Activated naive CD4-positive, alpha-beta T cell treated with anti-CD3 and anti-CD28 coated beads, Interleukin-2, amount 50 U/mL, for 16 hours (primary cell): ENCODE measurements around the gene RANBP1.

ENCODE experiments used
- DNase-seq: peaks from one replicate; pipeline ENCODE4 v3.0.0-alpha.2; 2020

Gene RANBP1

DNA sequence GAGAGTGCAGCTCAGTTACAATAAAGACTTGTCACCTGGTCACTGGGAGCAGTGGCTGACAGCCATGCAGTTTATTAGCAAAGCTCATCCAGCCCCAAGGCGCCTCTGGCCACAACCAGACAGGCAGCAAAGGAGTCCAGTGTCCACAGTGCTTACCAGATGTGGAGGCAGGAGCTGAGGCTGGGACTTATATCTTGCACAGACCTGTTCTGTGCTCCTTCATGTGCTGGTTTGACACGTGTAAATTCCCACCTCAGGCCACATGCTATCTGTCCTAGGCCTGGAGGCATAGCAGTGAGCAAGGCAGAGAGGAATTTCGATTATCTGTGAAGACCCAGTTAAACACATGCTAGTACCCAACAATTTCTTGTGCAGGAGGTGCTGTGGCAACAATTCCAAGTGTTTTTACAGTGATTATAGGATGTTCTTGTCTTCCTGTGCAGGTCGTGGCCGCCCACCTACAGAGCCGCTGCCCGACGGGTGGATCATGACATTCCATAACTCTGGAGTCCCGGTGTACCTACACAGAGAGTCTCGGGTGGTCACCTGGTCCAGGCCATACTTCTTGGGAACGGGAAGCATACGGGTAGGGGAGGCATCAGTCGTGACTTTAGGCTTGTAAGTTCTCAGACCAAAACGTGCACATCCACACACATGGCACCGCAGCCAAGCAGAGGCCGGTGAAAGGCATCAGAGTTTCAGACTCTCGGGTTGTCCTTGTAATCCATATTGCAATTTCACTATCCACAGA lies 26.5 kb upstream of the RANBP1 start:
- DNase-seq = no peak

DNA sequence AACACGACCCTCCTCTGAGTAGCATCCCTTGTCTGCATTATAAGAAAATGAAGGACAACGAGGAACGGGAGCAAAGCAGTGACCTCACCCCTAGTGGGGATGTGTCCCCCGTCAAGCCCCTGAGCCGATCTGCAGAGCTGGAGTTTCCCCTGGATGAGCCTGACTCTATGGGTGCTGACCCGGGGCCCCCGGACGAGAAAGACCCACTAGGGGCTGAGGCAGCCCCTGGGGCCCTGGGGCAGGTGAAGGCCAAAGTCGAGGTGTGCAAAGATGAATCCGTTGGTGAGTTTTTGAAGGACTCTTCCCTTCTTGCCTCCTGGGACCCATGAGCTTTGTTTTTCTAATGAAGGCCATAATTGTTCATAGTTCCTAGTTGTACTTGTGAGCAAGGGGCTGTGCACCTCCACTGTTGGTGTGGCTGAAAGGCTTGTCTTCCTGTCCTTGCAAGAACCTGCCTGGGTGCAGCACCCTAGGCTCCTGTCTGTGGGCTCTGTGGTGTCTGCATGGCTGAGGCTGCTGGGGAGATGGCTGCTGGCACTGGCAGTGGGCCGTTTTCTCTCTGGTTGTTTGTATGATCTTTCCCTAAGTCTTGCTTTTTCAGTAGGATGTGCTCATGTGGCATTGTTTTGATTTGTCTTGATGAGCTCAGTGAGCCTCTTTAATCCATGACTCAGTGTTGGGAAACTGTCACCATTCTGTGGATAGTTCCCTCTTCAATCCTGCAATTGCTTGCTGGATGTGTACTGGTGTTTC lies 25.8 kb upstream of the RANBP1 start:
- DNase-seq = no peak

DNA sequence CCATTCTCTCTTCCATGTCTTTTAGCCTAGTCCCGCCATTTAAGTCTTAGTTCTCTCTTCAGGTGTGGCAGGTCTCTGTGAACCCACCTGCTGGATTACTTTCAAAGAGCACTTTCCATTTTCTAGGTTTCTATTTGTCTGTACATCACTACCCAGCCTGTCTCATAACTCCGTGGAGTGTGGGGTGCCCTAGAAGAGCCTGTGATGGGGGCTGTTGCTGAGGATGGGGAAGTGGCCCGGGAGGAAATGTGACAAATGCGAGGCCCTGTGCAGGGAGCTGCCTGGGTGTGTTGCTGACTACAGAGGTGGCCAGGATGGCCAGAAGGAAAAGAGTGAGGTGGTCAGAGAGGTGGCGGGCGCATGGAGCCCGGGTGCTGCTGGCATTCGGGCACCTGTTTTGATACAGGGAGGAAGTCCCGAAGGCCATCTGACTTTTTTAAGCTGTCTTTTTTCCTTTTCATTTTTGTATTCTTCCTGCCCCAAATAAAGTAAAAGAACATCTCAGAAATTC lies 25.1 kb upstream of the RANBP1 start:
- DNase-seq = no peak

DNA sequence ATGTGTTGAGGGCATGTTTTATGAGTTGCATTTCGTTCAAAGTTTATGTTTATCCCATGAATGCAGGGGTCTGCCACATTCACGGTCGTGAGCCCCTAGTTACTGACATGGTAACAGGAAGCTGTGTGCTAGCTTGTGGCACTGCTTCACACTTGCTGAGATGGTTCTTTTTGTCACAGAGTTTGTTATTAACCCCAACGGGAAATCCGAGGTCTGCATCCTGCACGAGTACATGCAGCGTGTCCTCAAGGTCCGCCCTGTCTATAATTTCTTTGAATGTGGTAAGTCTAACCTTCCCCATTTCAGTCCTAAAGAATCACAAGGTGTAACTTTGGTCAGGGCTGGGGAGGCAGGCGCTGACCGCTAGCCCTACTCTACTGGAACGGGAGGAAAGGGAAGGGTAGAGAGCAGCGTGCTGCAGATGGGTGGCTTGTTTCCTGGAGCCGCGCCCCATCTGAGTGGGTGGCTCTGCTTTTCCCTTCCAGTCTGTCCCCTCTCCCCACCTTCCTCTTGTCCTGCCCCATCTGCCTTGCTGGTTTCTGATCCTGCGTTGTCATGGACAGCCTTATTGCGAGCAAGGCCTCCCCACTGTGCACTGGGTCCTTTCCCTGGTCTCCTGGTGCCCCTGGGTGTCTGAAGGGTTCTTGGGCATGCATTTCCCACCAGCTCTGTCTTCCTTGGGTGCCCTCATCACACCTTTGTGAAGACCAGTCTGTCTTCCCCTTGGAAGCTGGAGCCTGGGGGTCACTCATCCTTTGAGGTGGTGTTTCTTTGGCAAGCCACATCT lies 24.0 kb upstream of the RANBP1 start:
- DNase-seq = no peak

DNA sequence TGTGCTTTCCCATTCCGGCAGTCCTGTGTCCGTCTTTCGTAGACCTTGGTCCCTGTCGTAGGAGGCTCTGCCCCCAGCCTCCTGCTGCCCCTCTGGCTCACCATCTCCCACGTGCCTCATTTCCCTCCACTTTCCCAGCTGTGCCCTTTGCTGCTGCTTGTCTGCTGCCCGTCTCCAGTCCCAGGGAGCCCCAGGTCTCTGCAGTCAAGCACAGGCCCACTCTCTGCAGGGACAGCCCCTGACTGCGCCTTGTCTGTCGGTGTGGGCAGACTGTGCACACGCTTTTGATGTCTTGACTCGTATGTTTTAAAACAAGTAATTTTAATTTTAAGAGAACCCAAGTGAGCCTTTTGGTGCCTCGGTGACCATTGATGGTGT lies 23.4 kb upstream of the RANBP1 start:
- DNase-seq = no peak

DNA sequence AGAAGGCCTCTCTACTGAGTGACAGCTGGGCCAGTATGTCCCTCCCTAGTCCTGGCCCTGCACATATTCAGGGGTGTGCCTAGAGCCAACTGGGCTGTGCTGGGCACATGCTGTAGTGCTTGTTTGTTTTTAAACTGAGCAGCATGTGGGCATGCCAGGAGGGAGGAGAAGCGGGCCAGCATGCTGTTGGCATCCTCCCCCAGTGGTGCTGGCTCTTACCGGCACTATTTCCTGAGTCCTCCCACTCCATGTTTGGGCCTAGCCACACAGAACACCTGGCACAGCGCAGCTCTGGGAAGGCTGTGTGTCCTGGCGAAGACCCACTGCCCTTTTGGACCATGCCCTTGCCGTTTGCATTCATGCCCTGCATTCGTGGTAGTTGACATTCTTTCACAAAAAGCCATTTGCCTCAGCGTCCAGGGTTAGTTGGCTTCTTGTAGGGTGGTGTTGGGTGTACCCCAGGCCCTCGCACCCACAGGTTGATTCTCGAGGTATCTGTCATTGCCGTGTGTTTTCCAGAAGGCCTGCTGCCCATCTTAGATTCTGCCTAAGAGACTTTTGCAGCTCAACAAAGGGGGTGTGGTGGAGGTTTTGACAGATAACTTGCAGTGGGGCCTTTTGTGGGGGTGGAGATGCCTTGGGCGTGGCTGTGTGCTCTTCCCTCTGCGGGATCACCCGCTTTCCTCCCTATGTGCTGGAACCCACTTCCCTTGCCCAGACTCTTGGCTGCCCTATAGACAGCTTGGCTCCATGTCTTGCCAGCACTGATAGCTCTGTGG lies 22.3 kb upstream of the RANBP1 start:
- DNase-seq = no peak

DNA sequence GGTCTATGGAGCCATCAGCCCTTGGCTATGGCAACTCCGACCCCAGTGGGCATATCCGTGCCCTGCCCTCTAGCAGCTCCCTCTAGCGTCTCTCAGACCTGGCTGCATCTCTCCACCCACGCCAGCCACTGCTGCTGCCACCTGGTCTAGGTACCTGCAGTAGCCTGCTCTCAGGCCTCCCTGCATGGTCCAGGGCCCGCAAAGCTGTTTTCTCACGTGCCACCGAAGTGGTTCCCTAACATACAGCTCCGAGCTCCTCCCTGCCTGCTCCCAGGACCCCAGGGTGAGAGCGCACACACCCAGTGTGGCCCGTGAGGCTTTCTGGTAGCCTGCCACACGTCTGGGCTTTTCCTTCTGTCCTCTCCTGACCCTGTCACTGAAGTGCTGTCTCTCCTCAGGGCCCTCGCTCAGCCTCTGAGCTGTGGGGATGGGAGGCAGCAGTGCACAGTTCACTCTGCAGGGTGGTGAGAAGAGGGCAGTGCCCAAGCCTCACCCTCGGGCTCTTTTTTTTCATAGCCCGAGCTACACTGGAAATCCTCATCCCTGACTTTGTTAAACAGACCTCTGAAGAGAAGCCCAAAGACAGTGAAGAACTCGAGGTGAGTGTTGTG lies 21.6 kb upstream of the RANBP1 start:
- no peak for DNase-seq

DNA sequence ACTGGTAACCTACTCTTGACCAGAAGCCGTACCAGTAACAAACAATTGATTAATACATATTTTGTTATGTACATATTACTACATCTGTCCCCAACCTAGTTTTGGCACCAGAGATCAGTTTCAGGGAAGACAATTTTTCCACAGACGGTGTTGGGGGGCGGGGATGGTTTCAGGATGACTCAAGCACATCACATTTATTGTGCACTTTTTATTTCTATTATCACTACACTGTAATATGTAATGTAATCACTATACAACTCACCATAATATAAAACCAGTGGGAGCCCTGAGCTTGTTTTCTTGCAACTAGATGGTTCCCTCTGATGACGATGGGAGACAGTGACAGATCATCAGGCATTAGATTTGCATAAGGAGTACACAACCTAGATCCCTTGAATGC lies 20.4 kb upstream of the RANBP1 start:
- no peak for DNase-seq

DNA sequence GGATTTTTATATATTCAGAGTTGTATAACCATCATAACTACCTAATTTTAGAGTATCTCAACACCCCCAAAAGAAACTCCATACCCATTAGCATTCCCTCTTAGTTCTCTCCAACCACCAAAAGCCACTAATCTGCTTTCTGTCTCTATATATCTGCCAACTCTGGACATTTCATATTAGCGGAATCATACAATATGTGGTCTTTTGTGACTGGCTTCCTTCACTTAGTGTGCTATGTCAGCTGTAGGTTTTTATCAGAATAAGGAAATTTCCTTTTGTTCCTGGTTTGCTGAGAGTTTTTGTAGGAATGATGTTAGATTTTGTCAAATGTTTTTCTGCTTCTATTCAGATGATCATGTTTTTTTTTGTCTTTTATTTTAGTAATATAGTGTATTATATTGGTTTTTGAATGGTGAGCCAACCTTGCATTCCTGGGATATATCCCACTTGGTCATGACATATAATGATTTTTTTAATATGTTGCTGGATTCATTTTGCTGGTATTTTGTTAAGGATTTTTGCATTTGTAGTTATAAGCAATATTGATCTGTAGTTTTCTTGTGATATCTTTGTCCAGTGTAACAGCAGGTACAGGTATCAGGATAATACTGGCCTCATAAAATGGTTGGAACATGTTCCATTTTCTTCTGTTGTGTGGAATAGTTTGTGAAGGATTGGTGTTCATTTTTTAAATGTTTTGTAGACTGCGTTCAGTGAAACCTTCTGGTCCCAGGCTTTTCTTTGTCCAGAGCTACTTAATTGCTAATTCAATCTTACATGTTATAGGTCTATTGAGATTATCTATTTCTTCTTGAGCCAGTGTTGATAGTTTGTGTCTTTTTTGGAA lies 19.1 kb upstream of the RANBP1 start:
- no peak for DNase-seq

DNA sequence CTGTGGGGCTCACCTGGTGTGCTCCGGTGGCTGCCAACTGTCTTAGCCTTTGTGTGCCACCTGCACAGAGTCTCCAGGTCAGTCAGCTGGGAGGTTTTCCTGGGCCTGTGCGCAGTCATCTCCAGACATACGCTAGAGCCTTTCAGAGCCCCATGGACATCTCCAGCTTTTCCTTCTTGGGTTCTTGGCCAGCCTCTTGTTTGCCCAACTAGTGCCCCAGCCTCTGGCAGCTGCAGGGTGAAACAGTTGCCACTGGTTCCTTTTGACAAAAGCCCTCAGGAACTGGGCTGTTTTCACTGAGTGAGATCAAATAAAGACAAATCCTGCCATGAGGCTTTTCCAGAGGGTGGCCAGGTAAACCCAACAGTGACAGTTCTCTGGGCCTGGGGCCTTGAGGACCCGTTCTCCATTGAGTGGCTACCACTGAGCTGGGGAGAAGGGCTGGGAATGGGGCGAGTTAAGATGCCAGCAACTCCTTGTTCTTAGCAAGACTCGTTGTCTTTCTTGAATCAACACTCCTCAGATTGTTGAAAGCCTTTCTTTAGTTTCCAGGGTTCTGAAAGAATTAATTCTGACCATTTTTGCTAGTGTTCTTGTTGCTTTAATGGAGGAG lies 16.7 kb upstream of the RANBP1 start:
- DNase-seq = no peak

DNA sequence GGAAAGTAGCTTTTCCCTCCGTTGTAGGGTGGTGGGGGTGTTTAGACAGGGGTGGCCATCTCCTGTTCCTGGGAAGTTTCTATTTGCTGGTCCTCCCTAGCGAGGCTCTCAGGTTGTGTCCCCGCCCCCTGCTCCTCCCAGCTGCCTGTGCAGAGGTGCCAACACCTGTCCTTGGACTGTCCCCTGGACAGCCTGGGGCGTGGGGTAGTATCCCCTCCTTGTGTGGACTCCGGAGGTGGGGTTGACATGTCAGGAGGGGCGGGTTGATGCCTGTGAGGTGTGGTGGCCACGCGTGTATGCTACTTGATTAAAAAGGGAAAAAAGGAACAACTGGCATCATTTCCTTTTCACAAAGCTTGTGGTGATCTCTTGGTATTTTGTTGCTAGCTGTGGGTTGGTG lies 14.3 kb upstream of the RANBP1 start:
- no peak for DNase-seq

DNA sequence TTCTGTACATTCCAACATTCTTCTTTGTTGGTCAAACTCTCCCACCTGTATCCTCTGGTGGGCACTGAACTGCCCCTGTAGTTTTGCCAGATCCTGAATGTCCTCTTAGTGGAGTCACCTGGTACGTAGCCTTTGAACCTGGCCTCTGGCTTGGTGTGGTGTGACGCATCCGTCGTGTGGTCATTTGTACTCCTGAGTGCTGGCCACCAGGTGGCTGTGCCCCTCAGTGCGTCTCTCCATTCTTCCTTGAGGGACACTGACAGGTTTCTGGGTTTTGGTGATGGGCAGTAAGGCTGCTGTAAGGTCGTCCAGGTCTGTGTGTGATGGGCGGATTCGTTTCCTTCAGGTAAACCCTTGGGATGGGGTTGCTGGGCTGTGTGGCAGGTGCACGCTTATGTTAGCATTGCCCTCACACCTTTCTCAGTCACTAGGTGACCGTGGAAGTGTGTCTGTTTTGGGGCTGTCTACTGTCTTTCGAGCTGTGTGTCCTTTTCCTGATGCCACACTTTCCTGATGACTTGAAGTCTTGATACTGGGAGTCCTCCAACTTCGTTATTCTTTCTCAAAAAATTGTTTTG lies 13.6 kb upstream of the RANBP1 start:
- no peak for DNase-seq

DNA sequence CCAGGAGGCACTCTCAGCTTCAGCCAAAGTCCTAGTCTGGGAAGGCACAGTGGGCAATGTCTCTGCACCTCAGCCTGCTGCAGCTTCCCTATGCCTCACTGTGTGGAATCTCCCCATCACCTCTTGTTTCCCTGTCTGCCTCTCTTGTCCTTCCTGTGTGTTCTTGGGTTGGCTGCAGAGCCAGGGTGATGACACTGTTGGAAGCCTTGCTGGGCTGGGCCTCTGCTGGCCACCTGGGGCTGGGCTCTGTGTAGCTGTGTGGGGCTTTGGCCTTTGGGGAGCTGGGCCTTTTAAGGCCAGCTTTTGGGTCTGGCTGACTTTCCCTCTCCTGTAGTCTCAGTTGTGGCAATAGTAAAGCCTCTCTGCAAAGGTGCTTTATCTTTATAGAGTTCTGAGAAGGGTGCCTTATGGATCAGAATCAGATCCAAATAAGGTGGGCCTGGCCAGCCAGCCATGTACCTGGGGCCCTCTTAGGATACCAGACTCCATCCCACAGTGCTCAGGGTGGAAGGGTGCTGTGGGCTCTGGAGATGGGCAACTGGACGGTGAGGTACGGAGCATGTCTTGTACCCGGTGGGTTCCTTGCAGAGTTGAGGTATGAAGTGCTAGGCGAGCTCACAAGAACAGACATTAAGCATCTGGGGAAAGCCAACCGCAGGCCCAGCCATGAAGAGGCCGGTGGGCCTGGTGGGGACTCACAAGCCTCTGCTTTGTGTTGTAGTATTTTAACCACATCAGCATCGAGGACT lies 10.3 kb upstream of the RANBP1 start:
- no peak for DNase-seq

DNA sequence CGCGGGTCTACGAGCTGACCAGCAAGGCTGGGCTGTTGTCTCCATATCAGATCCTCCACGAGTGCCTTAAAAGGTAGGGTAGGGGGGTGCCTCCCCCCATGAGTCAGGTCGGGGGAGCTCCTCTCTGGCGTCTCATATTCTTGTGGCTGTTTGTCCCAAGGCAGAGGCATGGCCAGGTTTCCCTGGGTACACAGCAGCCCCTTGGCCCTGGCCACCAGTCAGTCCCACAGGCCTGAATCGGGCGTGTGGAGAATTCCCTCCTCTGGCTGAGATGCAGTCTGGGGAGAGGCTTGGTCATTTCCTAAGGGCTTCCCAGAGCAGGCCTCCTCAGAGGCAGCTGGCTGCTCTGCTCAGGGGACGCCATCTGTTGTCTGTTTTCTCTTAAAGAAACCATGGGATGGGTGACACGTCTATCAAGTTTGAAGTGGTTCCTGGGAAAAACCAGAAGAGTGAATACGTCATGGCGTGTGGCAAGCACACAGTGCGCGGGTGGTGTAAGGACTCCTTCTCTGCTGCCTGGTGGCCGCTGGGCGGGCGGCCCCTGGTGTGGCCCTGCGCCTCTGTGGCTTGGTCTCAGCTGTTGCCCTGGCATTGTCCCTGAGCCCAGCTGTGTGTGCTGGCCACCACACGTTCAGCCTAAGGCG lies 9.6 kb upstream of the RANBP1 start:
- DNase-seq = no peak

DNA sequence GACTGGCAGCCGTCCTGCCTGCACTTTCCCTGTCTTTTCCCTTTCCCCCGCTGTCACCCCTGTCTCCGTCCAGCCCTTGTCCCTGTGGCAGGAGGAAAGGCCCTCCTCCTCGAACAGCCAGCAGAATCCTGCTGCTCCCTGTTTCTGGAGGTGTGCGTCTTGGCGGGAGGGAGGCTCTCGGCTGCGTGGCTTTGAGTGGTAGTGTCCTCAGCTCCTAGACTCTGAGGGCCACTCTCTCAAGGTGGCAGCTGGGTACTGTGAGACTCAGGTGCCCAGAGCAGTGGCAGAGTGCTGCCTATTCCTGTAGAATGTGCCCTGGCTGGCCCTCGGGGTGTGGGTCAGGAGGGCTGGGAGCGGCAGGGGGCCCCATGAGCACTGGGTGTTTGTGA lies 9.1 kb upstream of the RANBP1 start:
- DNase-seq = no peak

DNA sequence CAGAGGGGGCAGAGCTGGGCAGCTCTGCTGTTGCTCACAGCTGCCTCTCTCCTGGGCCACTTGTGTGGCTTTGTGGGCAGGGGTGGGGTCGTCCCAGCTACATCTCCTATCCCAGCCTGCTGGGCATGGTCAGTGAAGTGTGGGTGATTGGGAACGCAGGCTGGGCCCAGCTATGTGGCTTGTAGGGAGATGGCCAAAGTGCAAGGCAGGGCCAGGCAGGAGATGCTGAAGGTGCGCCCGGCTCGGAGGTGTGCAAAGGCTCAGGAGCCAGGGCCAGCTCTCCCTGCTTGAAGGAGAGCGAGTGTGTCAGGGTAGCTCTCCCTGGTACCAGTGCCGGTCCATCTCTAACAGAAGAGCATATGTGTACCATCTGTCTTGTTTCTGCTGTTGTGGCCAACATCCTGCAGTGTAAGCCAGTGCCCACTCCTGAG lies 8.4 kb upstream of the RANBP1 start:
- DNase-seq = no peak

DNA sequence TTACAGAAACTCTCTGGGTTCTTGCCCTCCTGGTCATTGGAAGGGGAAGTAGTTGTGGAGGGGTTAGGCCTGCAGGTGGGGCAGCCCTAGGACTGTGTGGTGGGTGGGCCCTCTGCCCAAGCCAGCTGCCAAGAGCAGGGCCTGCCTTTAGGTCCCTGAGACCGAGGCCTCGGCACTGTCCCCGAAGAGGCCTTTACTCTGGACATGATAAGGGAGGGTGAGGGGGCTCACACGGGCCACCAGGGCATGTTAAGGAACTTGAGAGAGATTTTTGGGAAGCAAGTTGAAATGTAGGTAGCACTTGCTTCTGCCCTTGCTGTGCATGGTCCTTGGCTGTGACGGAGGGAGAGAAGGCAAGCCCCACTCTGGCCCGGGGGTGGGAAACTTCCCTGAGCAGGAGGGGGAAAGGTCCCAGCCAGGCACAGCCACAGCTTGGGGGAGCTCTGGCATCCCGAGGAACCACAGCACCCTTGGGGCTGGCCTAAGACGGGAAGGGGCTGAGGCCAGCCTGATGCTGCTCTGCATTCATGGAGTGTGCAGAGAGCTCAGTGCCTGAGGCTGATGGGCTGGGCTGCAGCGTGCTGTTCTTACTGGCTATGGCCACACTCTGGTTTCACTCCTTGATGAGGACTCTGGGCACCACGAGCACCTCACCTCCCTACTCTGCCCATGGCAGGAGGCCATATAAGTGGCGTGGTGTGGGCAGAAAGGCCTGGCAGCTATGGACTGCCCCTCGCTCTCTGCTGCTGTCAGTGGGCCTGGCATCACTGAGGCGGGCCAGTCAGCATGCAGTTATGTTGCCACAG lies 7.8 kb upstream of the RANBP1 start:
- no peak for DNase-seq

DNA sequence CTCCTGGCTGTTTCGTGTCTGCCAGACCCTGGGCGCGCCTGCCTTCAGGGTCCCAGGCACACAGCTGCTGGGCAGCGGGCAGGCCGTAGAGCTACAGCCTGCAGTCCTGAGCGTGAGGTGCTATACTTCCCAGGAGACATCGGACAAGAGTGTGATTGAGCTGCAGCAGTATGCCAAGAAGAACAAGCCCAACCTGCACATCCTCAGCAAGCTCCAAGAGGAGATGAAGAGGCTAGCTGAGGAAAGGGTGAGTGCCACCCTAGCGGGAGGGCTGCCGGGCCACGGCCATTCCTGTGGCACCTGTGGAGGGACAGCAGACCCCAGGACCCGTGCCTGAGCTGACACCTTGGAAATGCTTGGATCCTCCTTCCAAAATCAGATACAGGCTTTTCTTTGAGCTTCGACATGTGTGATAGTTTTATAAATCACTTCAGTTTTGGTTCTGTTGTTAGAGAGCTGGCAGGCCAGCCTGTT lies 7.1 kb upstream of the RANBP1 start:
- DNase-seq = no peak
